GM12878 (cell line): ENCODE data around the gene SIN3A.

Source experiments
- IKZF2 ChIP-seq, 2 experiments: fragments of 450-650 bp; IDR thresholded peaks; 2 replicates each; pipeline ENCODE4 v1.6.1; 2017; ENCODE audit warnings: mild to moderate bottlenecking in 2 of 2, moderate library complexity in 2 of 2
- TF ChIP-seq, protein P1 (sequence below): IDR thresholded peaks from 2 replicates; pipeline ENCODE4 v1.6.1; 2012; ENCODE audit warnings: mild to moderate bottlenecking, low read depth, low read length

- TF ChIP-seq, protein P1, sequence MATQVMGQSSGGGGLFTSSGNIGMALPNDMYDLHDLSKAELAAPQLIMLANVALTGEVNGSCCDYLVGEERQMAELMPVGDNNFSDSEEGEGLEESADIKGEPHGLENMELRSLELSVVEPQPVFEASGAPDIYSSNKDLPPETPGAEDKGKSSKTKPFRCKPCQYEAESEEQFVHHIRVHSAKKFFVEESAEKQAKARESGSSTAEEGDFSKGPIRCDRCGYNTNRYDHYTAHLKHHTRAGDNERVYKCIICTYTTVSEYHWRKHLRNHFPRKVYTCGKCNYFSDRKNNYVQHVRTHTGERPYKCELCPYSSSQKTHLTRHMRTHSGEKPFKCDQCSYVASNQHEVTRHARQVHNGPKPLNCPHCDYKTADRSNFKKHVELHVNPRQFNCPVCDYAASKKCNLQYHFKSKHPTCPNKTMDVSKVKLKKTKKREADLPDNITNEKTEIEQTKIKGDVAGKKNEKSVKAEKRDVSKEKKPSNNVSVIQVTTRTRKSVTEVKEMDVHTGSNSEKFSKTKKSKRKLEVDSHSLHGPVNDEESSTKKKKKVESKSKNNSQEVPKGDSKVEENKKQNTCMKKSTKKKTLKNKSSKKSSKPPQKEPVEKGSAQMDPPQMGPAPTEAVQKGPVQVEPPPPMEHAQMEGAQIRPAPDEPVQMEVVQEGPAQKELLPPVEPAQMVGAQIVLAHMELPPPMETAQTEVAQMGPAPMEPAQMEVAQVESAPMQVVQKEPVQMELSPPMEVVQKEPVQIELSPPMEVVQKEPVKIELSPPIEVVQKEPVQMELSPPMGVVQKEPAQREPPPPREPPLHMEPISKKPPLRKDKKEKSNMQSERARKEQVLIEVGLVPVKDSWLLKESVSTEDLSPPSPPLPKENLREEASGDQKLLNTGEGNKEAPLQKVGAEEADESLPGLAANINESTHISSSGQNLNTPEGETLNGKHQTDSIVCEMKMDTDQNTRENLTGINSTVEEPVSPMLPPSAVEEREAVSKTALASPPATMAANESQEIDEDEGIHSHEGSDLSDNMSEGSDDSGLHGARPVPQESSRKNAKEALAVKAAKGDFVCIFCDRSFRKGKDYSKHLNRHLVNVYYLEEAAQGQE: no peak
- TF ChIP-seq IKZF2 (IDR thresholded peaks at IDR 0.05): no peak
Observed at GRCh38 chr15:75460646-75461045, 9.2 kb upstream of the SIN3A start.
